VCaP (cell line): ENCODE data around the gene NEU4.
"Not testable (repeated sequence)": the region's sequence is repeated elsewhere in the genome, so short reads cannot be mapped to it uniquely, and the experiment has no call there.

Experiments used
- H3K27ac ChIP-seq: fragments of 450-650 bp; 2 replicates; pipeline ENCODE4 v1.5.1; 2017
- TF ChIP-seq, protein P1 (sequence below): fragments of 450-650 bp; conservative IDR thresholded peaks from 2 replicates; pipeline ENCODE4 v1.5.1; 2017; ENCODE audit warnings: mild to moderate bottlenecking, moderate library complexity

NEU4 gene

DNA sequence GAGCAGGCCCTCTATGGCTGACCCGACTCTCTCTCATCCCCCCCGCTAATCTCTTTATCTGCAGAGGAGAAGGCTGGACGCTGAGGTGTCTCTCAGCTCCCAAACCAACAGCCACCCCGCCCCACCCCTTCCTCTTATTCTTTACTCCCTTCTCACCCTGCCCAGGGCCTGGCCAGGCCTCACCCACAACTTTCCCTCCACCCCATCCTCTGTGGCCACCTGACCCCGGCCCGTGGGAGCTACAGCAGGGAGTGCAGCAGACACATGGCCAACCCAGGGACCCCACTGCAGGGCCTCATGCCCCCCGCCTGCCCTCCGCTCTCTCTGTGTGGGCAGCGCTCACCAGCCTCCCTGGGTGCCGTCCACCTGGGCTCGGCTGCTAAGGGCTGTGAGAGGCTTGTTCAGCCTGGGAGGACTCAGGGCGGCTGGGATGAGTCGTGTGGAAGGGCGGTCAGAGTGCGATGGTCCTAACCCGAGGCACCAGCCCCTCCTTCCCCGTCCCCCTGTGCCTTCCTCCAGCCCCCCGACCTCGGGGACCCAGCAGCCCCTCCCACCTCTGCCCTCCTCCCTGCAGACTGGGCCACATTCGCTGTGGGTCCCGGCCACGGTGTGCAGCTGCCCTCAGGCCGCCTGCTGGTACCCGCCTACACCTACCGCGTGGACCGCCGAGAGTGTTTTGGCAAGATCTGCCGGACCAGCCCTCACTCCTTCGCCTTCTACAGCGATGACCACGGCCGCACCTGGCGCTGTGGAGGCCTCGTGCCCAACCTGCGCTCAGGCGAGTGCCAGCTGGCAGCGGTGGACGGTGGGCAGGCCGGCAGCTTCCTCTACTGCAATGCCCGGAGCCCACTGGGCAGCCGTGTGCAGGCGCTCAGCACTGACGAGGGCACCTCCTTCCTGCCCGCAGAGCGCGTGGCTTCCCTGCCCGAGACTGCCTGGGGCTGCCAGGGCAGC lies 6.8 kb downstream of the NEU4 start:
- no peak overlapping the region for H3K27ac ChIP-seq
- TF ChIP-seq, protein P1, sequence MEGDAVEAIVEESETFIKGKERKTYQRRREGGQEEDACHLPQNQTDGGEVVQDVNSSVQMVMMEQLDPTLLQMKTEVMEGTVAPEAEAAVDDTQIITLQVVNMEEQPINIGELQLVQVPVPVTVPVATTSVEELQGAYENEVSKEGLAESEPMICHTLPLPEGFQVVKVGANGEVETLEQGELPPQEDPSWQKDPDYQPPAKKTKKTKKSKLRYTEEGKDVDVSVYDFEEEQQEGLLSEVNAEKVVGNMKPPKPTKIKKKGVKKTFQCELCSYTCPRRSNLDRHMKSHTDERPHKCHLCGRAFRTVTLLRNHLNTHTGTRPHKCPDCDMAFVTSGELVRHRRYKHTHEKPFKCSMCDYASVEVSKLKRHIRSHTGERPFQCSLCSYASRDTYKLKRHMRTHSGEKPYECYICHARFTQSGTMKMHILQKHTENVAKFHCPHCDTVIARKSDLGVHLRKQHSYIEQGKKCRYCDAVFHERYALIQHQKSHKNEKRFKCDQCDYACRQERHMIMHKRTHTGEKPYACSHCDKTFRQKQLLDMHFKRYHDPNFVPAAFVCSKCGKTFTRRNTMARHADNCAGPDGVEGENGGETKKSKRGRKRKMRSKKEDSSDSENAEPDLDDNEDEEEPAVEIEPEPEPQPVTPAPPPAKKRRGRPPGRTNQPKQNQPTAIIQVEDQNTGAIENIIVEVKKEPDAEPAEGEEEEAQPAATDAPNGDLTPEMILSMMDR: no peak

DNA sequence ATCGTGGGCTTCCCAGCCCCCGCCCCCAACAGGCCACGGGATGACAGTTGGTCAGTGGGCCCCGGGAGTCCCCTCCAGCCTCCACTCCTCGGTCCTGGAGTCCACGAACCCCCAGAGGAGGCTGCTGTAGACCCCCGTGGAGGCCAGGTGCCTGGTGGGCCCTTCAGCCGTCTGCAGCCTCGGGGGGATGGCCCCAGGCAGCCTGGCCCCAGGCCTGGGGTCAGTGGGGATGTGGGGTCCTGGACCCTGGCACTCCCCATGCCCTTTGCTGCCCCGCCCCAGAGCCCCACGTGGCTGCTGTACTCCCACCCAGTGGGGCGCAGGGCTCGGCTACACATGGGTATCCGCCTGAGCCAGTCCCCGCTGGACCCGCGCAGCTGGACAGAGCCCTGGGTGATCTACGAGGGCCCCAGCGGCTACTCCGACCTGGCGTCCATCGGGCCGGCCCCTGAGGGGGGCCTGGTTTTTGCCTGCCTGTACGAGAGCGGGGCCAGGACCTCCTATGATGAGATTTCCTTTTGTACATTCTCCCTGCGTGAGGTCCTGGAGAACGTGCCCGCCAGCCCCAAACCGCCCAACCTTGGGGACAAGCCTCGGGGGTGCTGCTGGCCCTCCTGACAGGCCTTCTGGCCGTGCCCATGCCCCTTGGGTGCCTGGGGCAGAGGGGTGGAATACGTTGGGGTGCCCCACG lies 7.6 kb downstream of the NEU4 start:
- H3K27ac ChIP-seq: no peak overlapping the region
- TF ChIP-seq, protein P1: no peak

DNA sequence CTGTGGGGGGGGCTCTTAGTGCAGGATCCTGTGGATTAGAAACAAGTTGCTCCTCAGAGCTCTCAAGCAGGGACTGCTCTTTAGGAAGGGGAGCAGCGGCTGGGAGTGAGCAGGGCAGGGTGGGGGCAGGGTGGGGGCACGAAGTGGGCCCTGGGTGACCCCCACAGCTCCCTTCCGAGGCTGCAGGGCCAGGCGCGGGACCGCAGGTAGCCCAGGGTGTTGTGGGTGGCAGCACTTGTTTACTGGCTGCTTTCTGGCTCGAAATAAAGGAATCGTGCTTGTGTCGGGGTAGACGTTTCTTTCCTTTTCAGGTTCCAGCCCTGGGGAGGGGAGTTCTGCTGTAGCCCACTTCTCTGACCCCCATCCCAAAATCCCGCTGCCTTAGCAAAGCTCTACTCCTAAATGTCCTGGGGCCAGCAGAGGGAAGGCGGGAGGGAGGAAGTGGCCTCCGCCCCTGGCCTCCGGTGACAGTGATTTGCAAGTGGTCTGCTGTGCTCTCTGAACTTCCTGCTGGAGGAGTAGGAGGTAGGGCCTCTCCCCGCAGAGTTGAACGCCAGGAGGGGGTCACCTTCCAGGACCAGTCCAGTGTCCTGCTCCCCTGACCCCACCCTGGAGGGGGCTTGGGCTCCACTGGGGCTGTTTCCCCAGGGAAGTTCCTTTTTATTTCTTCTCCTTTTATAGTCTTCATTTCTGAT lies 8.3 kb downstream of the NEU4 start:
- no peak overlapping the region for H3K27ac ChIP-seq
- TF ChIP-seq, protein P1: no peak

DNA sequence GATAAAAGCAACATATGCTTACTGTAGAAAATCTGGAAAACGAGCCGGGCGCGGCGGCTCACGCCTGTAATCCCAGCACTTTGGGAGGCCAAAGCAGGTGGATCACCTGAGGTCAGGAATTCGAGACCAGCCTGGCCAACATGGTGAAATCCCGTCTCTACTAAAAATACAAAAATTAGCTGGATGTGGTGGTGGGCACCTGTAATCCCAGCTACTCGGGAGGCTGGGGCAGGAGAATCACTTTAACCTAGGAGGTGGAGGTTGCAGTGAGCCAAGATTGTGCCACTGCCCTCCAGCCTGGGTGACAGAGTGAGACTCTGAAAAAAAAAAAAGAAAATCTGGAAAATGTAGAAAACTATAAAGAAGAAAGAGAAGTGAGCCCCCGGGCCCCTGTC lies 8.8 kb downstream of the NEU4 start:
- H3K27ac ChIP-seq: not testable (repeated sequence)

DNA sequence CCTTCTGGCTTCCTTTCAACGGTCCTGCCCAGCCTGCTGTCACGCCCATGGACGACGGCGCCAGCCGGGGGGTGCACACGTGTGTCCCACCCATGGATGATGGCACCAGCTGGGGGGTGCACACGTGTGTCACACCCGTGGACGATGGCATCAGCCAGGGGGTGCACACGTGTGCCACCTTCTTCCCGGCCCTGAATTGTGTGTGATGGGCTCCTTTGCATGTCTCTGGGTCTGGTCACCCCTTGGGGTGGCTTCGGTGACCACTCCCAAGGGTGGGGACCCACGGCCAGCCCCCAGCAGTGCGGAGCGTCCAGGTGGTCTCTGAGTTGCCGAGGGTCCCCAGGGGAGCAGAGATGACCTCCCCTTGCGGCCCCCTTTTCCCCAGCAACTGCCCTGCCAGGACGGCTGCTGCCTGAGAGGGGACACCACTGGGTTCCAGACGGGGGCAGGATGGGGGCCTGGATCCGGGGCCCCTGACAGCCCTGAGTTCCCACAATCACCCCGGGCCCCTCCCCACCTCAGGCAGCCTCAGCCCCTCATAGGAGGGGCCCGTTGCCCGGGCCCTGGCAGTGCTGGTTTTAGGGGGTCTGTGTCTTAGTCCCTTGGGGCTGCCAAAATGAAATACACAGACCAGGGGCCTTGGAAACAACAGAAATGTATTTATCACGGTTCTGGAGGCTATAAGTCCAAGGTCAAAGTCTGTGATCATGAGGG lies 9.4 kb downstream of the NEU4 start:
- no peak overlapping the region for H3K27ac ChIP-seq
- TF ChIP-seq, protein P1: no peak

DNA sequence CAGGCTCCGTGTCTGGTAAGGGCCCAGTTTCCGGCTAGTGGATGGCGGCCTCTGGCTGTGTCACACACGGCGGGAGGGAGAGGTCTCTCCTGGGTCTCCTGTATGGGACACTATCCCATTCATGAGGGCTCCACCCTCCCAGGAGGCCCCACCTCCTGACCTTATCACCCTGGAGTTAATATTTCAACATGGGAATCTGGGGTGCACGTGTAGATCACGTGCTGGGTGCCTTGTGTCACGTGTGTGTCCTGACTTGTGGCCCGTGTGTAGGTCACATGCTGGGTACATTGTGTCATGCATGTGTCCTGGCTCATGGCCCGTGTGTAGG lies 9.9 kb downstream of the NEU4 start:
- TF ChIP-seq, protein P1: no peak

DNA sequence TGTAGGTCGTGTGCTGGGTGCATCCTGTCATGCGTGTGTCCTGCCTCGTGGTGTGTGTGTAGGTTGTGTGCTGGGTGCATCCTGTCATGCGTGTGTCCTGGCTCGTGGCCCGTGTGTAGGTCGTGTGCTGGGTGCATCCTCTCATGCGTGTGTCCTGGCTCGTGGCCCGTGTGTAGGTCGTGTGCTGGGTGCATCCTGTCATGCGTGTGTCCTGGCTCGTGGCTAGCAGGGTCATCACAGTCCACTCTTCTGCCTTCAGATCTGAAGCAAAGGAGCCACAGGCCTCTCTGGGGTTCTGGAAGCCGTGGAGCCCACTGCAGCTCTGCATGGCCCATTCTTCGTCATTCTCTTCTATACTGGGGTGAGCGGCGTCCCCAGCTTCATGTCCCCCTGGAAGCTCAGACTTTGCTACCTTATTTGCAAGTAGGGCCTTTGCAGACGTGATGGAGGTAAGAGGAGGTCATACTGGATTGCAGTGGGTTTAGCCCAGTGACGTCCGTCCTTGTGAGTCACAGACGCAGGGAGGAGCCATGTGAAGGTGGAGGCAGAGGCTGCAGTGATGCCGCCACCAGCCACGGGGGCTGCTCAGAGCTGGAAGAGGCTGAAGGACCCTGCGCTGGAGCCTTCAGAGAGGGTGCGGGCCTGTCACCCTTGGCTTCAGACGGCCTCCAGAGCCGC lies 11.1 kb downstream of the NEU4 start:
- not testable (repeated sequence) for H3K27ac ChIP-seq

More for the DNA sequence above, 9.9 kb downstream of the NEU4 start:
- no peak overlapping the region for H3K27ac ChIP-seq
